ENCODE measurements around the gene GBP1. TPM values are rescaled to one million over a fixed set of nuclear protein-coding genes. Genes with fewer than 3 reads are reported as not detected.
A peak's percentile ranks its signal among the peaks of the same experiment; 100 is the strongest.

GBP1 gene
- total and polyA plus RNA-seq, 10 of the 15 experiments (the other 5 are each of a cell fraction or from before 2014, with no cell fraction given) = 1.5 to 8.7 (median 5.0) TPM

DNA sequence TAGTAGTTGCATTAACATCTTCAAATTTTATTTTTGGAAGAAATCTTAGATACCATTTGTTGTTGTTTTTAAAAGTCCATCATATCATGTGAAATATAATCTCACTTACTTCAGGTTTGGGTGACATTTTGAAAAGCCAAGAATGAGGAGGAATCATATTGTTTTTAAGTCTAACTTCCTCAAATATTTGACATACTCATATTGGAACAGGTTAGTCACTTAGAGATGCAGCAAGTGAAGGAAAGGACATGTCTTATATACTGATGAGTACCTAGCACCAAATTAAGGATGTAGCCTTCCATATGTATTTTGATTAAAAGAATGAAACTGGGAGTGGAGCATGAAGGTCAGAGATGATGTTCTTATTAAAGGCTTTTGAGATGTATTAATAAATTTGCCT is 37.0 kb upstream of the GBP1 start:
- Histone ChIP-seq H4K20me1 (ENCODE audit: control insufficient read depth, insufficient read depth) (no peaks in the 10 kb centered on the region), H3K79me2 (ENCODE audit: control insufficient read depth, insufficient read depth, low read length) (no peaks in the 10 kb centered on the region), H3K9ac (ENCODE audit: control insufficient read depth, insufficient read depth, low read length) (no peak overlapping the region), H3K27ac (ENCODE audit: control insufficient read depth, insufficient read depth) (no peak overlapping the region), H2AFZ (ENCODE audit: control insufficient read depth, low read depth, low read length) (no peak overlapping the region), H3K36me3 (ENCODE audit: control insufficient read depth in 2 of 2, insufficient read depth in 2 of 2, low read length in 1 of 2) (no peaks in the 10 kb centered on the region), H3K27me3 (replicated peaks in 1 of 2; ENCODE audit: control insufficient read depth in 2 of 2, insufficient read depth in 2 of 2, low read length in 1 of 2) (no peaks in the 10 kb centered on the region), H3K4me1 (ENCODE audit: control insufficient read depth, insufficient read depth, low read length) (no peaks in the 10 kb centered on the region), H3K4me3 (no peak overlapping the region), H3K9me3 (replicated peaks; ENCODE audit: control insufficient read depth, insufficient read depth, low read length) (no peaks in the 10 kb centered on the region), H3K4me2 (ENCODE audit: control insufficient read depth, insufficient read depth) (no peak overlapping the region)
- DNase-seq (ENCODE audit: low read depth, low spot score) (no peak), ATAC-seq (no peak), FAIRE-seq (peak; percentile 47)
- ChIA-PET RAD21 (ENCODE audit: unreplicated experiment) (no interaction called here), POLR2A (no interaction called here), CTCF (no interaction called here), SMC1A (ENCODE audit: uncharacterized antibody, unreplicated experiment) (no interaction called here)
- intact Hi-C loops (cut with micrococcal nuclease; ENCODE audit: unreplicated experiment) = no loop called here
- in situ Hi-C loops (cut with MboI) = no loop called here
- no TSS peak for BruUV-seq (replicated peaks)
- TF ChIP-seq IKZF1 (conservative IDR thresholded peaks at IDR 0.05) (no peak), RB1 (IDR thresholded peaks at IDR 0.05; ENCODE audit: borderline replicate concordance) (no peak), NFIC (IDR thresholded peaks at IDR 0.05; ENCODE audit: low read depth, low read length) (no peak)
- TF ChIP-seq, protein P1, sequence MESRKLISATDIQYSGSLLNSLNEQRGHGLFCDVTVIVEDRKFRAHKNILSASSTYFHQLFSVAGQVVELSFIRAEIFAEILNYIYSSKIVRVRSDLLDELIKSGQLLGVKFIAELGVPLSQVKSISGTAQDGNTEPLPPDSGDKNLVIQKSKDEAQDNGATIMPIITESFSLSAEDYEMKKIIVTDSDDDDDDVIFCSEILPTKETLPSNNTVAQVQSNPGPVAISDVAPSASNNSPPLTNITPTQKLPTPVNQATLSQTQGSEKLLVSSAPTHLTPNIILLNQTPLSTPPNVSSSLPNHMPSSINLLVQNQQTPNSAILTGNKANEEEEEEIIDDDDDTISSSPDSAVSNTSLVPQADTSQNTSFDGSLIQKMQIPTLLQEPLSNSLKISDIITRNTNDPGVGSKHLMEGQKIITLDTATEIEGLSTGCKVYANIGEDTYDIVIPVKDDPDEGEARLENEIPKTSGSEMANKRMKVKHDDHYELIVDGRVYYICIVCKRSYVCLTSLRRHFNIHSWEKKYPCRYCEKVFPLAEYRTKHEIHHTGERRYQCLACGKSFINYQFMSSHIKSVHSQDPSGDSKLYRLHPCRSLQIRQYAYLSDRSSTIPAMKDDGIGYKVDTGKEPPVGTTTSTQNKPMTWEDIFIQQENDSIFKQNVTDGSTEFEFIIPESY (IDR thresholded peaks at IDR 0.05) = no peak

GRCh38 chr1:89100412-89100811 is 35.4 kb upstream of the GBP1 start:
- Histone ChIP-seq H3K4me3 (no peak overlapping the region), H2AFZ (ENCODE audit: control insufficient read depth, low read depth, low read length) (no peak overlapping the region), H4K20me1 (ENCODE audit: control insufficient read depth, insufficient read depth) (no peaks in the 10 kb centered on the region), H3K36me3 (ENCODE audit: control insufficient read depth in 2 of 2, insufficient read depth in 2 of 2, low read length in 1 of 2) (no peaks in the 10 kb centered on the region), H3K9me3 (replicated peaks; ENCODE audit: control insufficient read depth, insufficient read depth, low read length) (no peaks in the 10 kb centered on the region), H3K4me1 (ENCODE audit: control insufficient read depth, insufficient read depth, low read length) (no peaks in the 10 kb centered on the region), H3K27ac (ENCODE audit: control insufficient read depth, insufficient read depth) (no peak overlapping the region), H3K27me3 (replicated peaks in 1 of 2; ENCODE audit: control insufficient read depth in 2 of 2, insufficient read depth in 2 of 2, low read length in 1 of 2) (no peaks in the 10 kb centered on the region), H3K9ac (ENCODE audit: control insufficient read depth, insufficient read depth, low read length) (no peak overlapping the region), H3K4me2 (ENCODE audit: control insufficient read depth, insufficient read depth) (no peak overlapping the region), H3K79me2 (ENCODE audit: control insufficient read depth, insufficient read depth, low read length) (no peaks in the 10 kb centered on the region)
- WGBS (ENCODE audit: insufficient coverage, insufficient replicate concordance, low lambda C conversion rate, missing lambda C conversion rate) = 79% methylated on average over 2 of the region's 3 CpGs
- no peak for FAIRE-seq
- CTCF ChIA-PET = interaction anchor here (0.7 to 1.5 kb wide), 2 partner anchors 11 to 15 kb away, joined by 3 read pairs; no protein-coding TSS in a partner anchor
- in situ Hi-C loops (cut with MboI) = no loop called here
- BruUV-seq (replicated peaks) = no TSS peak
- no peak for ATAC-seq
- POLR2A ChIA-PET = no interaction called here
- RAD21 ChIA-PET (ENCODE audit: unreplicated experiment) = no interaction called here
- DNase-seq (ENCODE audit: low read depth, low spot score) = no peak
- intact Hi-C loops (cut with micrococcal nuclease; ENCODE audit: unreplicated experiment) = no loop called here
- SMC1A ChIA-PET (ENCODE audit: uncharacterized antibody, unreplicated experiment) = interaction anchor here (1.1 kb wide), 1 partner anchor 18 kb away, joined by 3 read pairs; no protein-coding TSS in a partner anchor
- no peak for TF ChIP-seq IRF4 (IDR thresholded peaks at IDR 0.05; ENCODE audit: low read depth, low read length)
- no peak for TF ChIP-seq NFYA (IDR thresholded peaks at IDR 0.05; ENCODE audit: borderline replicate concordance, low read depth, low read length)
- TF ChIP-seq PBX3 (IDR thresholded peaks at IDR 0.05; ENCODE audit: insufficient replicate concordance, low read depth, low read length) = no peak
- TF ChIP-seq MAX (IDR thresholded peaks at IDR 0.05; ENCODE audit: low read depth, low read length) = no peak
- TF ChIP-seq BCL11A (IDR thresholded peaks at IDR 0.05; ENCODE audit: low read depth, low read length) = no peak
- no peak for TF ChIP-seq CREM (IDR thresholded peaks at IDR 0.05; ENCODE audit: low read depth)
- no peak for TF ChIP-seq ZNF217 (IDR thresholded peaks at IDR 0.05)
- TF ChIP-seq, protein P2, sequence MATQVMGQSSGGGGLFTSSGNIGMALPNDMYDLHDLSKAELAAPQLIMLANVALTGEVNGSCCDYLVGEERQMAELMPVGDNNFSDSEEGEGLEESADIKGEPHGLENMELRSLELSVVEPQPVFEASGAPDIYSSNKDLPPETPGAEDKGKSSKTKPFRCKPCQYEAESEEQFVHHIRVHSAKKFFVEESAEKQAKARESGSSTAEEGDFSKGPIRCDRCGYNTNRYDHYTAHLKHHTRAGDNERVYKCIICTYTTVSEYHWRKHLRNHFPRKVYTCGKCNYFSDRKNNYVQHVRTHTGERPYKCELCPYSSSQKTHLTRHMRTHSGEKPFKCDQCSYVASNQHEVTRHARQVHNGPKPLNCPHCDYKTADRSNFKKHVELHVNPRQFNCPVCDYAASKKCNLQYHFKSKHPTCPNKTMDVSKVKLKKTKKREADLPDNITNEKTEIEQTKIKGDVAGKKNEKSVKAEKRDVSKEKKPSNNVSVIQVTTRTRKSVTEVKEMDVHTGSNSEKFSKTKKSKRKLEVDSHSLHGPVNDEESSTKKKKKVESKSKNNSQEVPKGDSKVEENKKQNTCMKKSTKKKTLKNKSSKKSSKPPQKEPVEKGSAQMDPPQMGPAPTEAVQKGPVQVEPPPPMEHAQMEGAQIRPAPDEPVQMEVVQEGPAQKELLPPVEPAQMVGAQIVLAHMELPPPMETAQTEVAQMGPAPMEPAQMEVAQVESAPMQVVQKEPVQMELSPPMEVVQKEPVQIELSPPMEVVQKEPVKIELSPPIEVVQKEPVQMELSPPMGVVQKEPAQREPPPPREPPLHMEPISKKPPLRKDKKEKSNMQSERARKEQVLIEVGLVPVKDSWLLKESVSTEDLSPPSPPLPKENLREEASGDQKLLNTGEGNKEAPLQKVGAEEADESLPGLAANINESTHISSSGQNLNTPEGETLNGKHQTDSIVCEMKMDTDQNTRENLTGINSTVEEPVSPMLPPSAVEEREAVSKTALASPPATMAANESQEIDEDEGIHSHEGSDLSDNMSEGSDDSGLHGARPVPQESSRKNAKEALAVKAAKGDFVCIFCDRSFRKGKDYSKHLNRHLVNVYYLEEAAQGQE (IDR thresholded peaks at IDR 0.05; ENCODE audit: low read depth, low read length) = no peak
